ENCODE data around the gene QPCTL. TPM values are rescaled to one million over a fixed set of nuclear protein-coding genes. Genes with fewer than 3 reads are reported as not detected.
A peak's percentile ranks its signal among the peaks of the same experiment; 100 is the strongest.

QPCTL gene
- total RNA-seq, 2 donors from 2014 or later: 5.2 to 18.4 TPM

DNA sequence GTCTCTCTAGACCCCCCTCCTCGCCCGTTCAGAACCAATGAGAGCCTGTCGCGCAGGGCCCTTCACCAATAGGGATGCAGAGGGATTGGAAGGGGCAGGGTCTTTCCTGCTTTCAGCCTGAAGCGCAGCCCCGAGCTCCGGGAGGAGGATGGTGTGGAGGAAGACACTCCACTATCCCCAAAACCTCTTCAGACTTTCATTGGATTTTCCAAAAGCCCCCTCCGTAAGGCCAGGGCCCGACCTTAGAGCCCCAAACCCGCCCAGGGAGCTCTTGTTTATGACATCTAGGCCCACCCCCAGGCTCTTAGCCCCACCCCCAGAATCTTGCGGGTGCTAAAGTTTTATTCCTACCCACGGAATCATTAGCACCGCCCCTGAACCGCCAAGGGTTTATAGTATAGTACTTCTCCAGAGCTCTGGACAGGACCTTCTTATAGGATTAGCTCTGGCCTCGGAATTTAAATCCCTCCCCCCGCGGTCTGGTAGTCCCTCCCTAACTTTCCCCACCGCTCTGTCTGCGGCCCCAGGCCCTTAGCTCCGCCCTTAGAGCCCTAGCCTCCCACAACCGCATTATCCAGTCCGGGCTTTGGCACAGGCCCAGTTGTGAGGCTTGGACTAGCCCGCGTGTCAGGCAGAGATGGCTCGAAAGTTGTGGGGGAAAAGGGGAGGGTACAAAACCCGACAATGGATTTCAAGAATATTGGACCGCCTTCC, 46.7 kb upstream of the QPCTL start:
- Histone ChIP-seq H3K9me3 (no peaks in the 10 kb centered on the region), H3K36me3 (no peaks in the 10 kb centered on the region), H3K27me3 (replicated peaks; ENCODE audit: insufficient read depth) (no peaks in the 10 kb centered on the region), H3K4me1 (replicated peaks) (peaks cover 6% of the 10 kb centered on the region), H3K4me3 (peak overlapping the region; percentile 11 to 27), H3K27ac (peak overlapping the region in 1 of 2 donors; percentile 9)
- WGBS: under 1% methylated on average over 24 of the region's 27 CpGs
- intact Hi-C loops (cut with DNase I): no loop called here
- TF ChIP-seq POLR2AphosphoS5 (IDR thresholded peaks at IDR 0.05): peak; percentile 35
- TF ChIP-seq POLR2A (IDR thresholded peaks at IDR 0.05): peak; percentile 10
- TF ChIP-seq CTCF (IDR thresholded peaks at IDR 0.05): no peak
- DNase-seq (ENCODE audit: low spot score): peak; percentile 63

- DNase-seq (ENCODE audit: low spot score): no peak
- no peaks in the 10 kb centered on the region for H3K27me3 ChIP-seq (replicated peaks; ENCODE audit: insufficient read depth)
- WGBS: 13% methylated on average over 9 of the region's 9 CpGs
- peak overlapping the region in 1 of 2 donors; percentile 9 for H3K27ac ChIP-seq
- no peaks in the 10 kb centered on the region for H3K9me3 ChIP-seq
- TF ChIP-seq POLR2A (IDR thresholded peaks at IDR 0.05) (no peak), POLR2AphosphoS5 (IDR thresholded peaks at IDR 0.05) (no peak), CTCF (IDR thresholded peaks at IDR 0.05) (no peak)
- intact Hi-C loops (cut with DNase I): no loop called here
- H3K4me3 ChIP-seq: no peak overlapping the region
- H3K4me1 ChIP-seq (replicated peaks): peaks cover 6% of the 10 kb centered on the region
- H3K36me3 ChIP-seq: no peaks in the 10 kb centered on the region
Measured at GRCh38 chr19:45646345-45646698, 46.1 kb upstream of the QPCTL start.

GRCh38 chr19:45650722-45651121, 41.7 kb upstream of the QPCTL start:
- H3K27me3 ChIP-seq (replicated peaks; ENCODE audit: insufficient read depth): no peaks in the 10 kb centered on the region
- WGBS: 72% methylated on average over 3 of the region's 3 CpGs
- intact Hi-C loops (cut with DNase I): no loop called here
- TF ChIP-seq POLR2AphosphoS5 (IDR thresholded peaks at IDR 0.05): no peak
- no peak for TF ChIP-seq POLR2A (IDR thresholded peaks at IDR 0.05)
- DNase-seq (ENCODE audit: low spot score): no peak
- H3K4me3 ChIP-seq: no peak overlapping the region
- no peaks in the 10 kb centered on the region for H3K4me1 ChIP-seq (replicated peaks)
- H3K27ac ChIP-seq: no peak overlapping the region
- no peaks in the 10 kb centered on the region for H3K36me3 ChIP-seq
- H3K9me3 ChIP-seq: no peaks in the 10 kb centered on the region

- Histone ChIP-seq H3K27ac (no peak overlapping the region), H3K27me3 (replicated peaks; ENCODE audit: insufficient read depth) (no peaks in the 10 kb centered on the region), H3K36me3 (no peaks in the 10 kb centered on the region), H3K4me1 (replicated peaks) (no peaks in the 10 kb centered on the region), H3K4me3 (no peak overlapping the region), H3K9me3 (no peaks in the 10 kb centered on the region)
- intact Hi-C loops (cut with DNase I): no loop called here
- no peak for DNase-seq (ENCODE audit: low spot score)
- TF ChIP-seq POLR2AphosphoS5 (IDR thresholded peaks at IDR 0.05): no peak
- TF ChIP-seq CTCF (IDR thresholded peaks at IDR 0.05): no peak
- TF ChIP-seq POLR2A (IDR thresholded peaks at IDR 0.05): no peak
- 57% methylated on average over 5 of the region's 5 CpGs for WGBS
Measured at GRCh38 chr19:45653634-45654033, 38.8 kb upstream of the QPCTL start.

DNA sequence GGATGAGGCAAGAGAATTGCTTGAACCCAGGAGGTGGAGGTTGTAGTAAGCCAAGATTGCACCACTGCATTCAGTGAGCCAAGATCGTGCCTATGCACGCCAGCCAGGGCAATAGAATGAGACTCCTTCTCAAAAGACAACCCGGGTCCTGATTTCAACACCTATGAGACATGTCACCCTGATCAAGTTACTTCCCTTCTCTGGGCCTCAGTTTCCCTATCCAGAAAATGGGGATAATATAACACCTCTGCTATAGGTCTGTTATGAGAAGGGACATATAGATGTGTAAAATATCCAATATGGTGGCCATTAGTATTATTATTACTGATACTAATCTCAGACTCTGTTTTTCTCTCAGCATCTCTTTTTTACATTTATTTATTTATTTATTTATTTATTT, 37.4 kb upstream of the QPCTL start:
- H3K27ac ChIP-seq: no peak overlapping the region
- H3K36me3 ChIP-seq: no peaks in the 10 kb centered on the region
- WGBS: 55% methylated on average over 3 of the region's 3 CpGs
- no peak overlapping the region for H3K4me3 ChIP-seq
- no peaks in the 10 kb centered on the region for H3K9me3 ChIP-seq
- H3K27me3 ChIP-seq (replicated peaks; ENCODE audit: insufficient read depth): no peaks in the 10 kb centered on the region
- no peak for TF ChIP-seq CTCF (IDR thresholded peaks at IDR 0.05)
- TF ChIP-seq POLR2A (IDR thresholded peaks at IDR 0.05): no peak
- no peak for TF ChIP-seq POLR2AphosphoS5 (IDR thresholded peaks at IDR 0.05)
- no peak for DNase-seq (ENCODE audit: low spot score)
- intact Hi-C loops (cut with DNase I): no loop called here
- no peaks in the 10 kb centered on the region for H3K4me1 ChIP-seq (replicated peaks)

Data from prostate gland (tissue), 2 donors.